GM18517 (cell line): ENCODE data around the gene ABHD11.
"Not testable (repeated sequence)": the region's sequence is repeated elsewhere in the genome, so short reads cannot be mapped to it uniquely, and the experiment has no call there.

Experiments
- ATAC-seq: cut with Tn5 transposase; IDR thresholded peaks from one replicate; pipeline ENCODE4 v1.9.1; 2021; ENCODE audit warnings: mild to moderate bottlenecking, moderate library complexity; ENCODE audit not compliant: unreplicated experiment

The ABHD11 gene

DNA sequence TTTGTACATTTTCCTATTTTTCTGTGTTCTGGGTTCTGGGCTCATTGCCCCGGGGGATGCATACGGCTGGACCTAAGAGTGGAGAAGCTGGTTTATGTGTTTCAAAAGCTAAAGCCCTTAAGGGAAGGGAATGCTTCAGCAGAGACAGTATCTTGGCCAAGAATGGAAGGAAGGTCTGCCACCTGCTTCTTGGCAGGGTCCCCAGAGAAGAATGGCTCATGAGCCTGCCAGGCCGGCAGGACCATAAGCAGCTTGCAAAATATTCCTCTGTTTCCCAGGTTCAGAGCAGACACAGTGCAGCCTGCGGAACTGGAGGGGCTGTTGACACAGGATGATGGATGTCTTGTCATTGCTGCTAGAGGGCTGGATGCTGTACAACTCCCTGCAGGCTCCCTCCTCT, 7.8 kb upstream of the ABHD11 start:
- ATAC-seq: no peak

DNA sequence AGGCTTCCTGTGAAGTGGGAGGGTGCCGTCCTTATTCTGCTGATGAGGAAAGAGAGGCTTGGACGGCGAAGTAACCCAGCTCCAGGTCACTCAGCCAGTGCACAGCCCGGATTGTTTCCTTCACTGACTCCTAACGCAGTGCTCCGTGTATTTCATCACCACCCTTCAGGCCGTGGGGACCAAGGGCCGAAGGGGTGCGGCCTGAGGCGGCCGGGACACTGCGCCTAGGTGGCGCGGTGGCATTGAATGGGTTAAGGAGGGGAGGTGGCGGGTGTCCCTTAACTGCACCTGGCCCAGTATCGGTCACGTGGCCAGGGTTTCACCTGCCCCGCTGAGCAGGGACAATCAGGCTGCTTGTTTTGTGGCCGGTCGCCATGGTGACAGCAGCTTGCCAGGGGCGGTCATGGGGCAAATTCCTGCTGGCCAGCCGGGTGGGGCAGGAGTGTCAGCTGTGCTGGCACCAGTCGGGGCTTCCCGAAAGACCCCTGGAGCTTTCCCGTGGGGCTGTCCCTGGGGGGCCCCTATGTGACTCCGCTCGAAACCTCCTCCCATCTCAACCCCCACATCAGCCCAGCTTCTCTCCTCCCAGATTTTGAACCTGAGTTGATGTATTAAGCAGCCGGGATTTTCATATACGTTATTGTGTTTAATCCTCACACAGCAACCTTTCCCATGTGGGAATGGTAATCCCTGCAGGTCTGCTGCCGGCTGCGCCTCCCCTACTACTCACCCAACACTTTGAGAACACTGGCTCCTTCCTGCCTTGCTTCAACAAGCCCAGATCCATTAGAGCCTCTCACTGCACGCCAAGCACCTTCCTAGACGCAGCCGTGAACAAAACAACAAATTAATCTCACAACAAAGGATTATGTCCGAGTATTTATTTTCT, 4.4 kb upstream of the ABHD11 start:
- ATAC-seq: no peak

DNA sequence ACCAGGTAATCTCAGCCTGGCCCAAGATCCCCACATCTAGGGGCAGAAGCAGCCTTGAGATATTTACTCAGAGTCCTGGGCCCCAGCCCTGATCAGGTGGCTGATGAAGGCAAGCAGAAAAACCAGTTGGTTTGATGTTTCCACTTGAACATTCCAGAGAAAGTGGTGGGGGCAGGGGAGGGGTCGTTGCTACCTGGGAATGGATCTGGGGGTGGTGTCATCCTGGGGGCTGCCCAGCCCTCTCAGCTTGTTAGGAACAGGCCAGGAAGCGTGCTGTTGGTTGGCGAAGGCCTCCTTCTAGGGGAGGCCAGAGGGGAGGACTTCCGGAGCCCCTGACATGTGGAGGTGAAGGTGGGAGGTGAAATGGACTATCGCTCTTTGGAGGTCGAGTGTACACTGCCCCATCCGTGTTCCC, 3.7 kb upstream of the ABHD11 start:
- ATAC-seq: no peak

DNA sequence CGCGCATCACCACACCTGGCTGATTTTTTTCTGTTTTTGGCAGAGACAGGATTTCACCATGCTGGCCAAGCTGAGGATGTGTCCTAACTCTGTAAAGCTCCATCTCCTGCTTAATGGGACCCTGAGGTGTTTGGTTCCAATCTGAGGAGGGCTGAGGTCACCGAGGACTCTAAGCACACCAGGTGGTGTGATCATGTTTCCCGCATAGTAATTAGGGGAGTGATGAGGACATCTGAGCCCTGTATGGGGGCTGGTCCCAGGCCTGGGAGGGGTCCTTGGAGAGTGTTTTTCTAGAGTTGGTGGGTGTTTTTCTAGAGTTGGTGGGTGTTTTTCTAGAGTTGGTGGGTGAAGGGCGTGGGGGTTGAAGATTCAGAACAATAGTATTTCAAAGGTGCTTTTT, 3.0 kb upstream of the ABHD11 start:
- no peak for ATAC-seq

DNA sequence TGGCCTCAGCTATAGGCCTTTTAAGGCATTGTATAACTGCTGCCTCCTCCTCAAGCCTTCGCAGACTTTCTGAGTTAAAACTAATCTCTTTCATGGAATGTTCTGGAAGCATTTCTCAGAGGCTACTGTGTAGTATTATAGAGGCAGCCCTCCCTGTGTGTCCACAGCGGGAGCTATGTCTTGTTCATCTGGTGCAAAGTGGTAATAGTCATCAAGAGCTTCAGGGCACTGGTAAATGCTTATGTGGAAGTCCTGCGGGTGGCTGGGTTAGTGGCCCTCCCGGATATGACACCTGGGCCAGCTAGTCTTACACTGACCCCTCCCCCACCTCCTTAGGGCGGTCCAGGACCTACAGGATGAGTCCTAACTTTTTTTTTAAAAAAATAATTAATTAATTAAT, 2.2 kb upstream of the ABHD11 start:
- no peak for ATAC-seq

DNA sequence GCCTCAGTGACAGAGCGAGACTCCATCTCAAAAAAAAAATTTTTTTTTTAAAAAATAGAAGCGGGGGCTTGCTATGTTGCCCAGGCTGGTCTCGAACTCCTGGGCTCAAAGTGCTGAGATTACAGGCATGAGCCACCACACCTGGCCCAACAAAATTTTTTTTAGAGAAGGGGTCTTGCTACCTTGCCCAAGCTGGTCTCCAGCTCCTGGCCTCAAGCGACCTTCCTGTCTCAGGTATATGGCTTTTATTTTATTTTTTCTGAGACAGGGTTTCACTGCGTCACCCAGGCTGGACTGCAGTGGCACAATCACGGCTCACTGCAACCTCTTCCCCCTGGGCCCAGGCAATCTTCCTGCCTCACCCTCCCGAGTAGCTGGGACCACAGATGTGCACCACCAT, 1.6 kb upstream of the ABHD11 start:
- no peak for ATAC-seq

DNA sequence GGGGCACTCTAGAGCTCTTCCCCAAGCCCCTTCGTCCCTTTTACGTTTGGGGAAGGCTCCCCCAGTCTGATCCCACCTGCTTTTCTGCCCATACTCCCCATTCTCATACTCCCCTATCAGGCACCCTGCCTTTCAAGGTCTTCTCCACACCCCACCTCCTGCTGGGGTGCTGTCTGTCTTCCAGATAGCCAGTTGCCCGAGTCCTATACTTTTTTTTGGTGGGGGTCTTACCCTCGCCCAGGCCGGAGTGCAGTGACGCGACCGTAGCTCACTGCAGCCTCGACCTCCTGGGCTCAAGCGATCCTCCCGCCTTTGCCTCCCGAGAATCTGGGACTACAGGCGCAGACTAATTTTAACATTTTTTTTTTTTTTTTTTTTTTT, 775 bp upstream of the ABHD11 start:
- peak; percentile 10 for ATAC-seq

DNA sequence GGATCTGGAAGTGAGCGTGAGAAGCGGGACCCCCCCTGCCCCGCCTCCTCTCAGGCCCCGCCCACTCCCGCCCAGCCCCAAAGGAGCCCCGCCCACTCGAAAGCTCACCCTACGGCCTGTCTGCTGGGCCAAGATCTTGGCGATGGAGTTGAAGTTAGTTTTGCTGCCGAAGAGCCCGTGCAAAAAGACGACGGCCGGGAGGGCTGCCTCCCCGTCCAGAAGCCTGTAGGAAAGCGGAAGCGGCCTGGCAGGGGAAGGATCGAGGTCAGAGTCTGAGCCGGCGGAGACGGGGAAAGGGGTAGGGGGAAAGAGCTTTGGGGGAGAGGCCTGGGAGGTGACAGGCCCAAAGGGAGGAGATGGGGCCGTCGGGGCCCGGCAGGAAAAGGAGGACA, 386 bp downstream of the ABHD11 start:
- ATAC-seq: peak; percentile 11

DNA sequence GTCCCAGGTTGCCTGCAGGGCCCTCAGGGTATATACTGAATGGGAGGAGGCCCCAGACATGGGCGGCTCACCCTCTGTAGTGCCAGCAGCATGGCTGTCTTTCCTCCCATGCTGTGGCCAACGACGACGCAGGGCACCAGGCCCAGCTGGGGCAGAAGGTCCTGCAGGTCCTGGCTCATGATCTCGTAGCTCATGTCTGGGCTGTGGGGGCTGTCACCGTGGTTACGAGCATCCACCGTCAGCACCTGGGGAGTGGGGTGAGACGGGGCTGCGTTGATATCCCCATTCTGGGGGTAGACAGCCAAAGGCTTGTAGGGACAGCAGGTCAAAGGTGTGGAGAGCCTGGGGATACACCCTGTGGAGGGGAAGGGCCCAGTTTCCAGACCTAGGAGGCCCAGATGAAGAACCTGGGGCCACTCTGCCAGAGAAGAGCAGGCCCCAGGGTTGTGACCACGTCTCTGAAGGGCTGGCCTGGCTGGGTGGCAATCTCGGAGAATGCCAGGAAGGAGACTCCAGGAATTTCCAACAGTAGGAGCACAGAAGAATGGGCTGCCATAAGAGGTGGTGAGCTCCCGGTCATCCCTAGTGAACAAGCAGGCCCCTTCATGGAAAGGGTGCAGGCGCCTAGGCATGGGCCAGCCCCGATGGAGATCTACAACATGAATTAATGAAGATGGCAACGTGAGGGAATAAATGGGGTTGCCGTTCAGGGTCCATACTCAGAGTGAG, 947 bp downstream of the ABHD11 start:
- ATAC-seq: no peak

DNA sequence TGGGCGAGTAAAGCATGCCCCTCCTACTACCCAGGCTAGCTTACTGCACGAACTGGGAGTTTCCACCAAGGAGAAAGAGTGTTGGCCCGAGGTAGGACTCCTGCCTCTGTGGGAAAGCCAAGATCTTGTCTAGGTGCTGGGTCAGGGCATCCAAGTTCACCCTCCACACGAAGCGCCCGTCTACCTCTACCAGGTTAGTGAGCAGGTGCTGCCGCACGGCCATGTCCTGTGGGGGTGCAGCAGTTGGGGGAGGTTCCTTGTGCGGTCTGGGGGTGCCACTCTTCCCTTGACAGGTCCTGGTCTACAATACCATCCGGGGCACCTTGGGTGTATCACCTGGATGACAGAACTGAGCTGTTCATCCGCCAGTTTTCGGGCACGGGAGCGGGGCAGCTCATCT, 1.7 kb downstream of the ABHD11 start:
- ATAC-seq: no peak

DNA sequence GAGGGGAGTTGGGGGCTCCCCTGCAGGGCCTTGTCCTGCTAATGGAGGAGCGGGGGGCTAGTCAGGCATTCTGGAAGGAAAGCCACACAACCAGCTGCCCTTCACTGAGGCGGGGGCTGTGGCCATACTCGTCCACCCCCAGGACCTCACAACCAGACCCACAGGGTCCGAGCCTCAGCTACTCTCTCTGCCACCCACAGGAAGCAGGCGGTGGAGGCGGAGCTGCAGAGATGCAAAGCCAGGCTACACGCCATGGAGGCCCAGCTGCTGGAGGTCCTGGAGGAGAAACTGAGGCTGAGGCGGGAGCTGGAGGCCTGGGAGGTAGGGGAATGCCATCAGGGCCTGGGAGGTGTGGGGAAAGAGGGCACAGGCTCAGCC, 3.1 kb downstream of the ABHD11 start:
- ATAC-seq: no peak

DNA sequence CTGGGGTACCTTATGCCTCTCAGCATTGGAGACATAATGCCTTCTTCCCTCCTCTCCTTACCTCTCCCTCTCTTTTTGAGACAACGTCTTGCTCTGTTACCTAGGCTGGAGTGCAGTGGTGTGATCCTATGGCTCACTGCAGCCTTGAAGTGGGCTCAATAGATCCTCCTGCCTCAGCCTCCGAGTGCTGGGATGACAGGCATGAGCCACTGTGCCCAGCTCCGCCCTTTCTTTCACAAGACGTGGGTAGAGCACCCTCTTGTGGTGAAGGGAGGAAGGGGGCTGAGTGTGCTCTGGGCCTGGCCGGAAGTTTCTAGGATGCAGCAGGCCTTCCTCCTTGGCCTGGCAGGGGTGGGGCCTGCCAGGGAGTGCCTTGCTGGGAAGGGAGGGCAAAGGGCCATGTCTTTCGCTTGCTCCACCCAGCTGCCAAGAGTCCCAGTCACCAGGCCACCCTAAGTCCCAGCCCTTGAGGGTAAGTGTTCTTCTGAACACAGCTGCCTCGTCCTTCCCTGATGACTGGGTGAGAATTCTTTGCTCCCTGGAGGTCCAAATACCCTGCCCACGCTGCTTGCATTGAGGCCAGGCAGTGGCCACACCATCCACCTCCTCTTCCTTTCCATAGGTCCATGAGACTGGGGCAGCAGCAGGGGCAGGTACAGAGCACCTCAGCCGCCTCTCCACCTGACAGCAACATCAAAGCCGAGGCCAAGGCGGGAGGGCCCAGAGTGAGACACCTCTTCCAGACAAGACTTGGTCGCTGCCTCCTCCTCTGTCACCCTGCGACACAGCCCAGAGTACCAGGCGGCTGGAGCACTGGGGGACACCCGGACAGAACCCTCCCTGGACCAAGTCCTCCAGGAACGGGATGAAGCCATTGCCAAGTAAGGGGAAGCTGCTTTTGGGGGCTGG, 3.7 kb downstream of the ABHD11 start:
- no peak for ATAC-seq

DNA sequence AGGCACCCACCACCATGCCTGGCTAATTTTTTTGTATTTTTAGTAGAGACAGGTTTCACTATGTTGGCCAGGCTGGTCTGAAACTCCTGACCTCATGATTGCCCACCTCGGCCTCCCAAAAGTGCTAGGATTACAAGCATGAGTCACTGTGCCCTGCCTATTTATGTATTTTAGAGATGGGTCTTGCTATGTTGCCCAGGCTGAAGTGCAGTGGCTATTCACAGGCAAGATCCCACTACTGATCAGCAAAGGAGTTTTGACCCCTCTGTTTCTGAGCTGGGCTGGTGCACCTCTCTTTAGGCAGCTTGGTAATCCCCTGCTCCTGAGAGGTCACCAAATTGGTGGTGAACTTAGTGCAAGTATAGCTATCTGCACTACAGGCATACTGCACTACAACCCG, 6.2 kb downstream of the ABHD11 start:
- no peak for ATAC-seq

DNA sequence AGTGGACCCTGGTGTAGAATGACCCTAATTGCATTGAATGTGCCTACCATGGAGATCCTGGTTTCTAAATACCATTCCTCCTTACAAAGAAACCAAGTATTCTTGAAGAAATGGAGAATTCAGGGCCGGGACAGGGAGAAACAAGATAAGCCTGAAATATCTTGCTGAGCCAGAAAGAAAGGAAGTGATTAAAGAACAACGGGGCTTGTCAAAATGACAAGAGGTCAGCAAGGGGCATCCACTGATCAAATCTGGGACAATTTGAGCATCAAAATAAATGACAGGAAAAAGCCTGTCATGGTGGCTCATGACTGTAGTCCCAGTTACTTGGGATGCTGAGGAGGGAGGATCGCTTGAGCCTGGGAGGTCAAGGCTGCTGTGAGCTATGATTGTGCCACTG, 8.1 kb downstream of the ABHD11 start:
- ATAC-seq: no peak

DNA sequence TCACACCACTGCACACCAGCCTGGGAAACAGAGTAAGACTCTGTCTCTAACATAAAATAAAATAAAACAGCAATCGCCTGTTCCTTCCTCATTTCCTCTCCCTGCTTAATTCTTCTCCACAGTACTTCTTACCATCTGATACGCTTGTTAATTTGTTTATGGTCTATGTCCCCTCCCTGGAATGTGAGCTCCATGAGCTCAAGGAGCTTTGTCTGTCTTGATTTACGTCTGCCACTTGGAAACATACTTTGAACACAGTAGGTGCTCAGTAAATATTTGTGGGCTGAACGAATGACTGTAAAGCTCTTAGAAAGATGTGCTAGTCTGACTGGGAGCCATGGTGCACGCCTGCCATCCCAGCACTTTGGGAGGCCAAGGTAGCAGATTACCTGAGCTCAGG, 10.1 kb downstream of the ABHD11 start:
- ATAC-seq: no peak

DNA sequence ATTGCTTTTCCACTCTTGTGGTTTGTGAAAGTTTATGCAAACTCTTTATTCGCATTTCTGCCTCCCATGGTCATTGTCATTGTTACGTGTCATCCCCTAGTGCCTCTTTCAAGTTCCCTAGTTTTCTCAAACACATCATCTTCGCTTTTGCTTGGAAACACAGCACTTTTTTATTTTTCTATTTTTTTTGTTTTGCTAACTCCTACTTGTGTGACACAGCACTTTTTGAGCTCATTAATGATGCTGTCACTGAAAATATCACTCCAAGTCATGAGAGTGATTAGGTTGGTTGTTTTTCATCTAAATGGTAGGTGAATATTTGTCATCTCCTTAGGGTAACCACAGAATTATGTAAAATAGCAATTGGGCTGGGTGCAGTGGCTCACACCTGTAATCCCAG, 10.7 kb downstream of the ABHD11 start:
- ATAC-seq: no peak

DNA sequence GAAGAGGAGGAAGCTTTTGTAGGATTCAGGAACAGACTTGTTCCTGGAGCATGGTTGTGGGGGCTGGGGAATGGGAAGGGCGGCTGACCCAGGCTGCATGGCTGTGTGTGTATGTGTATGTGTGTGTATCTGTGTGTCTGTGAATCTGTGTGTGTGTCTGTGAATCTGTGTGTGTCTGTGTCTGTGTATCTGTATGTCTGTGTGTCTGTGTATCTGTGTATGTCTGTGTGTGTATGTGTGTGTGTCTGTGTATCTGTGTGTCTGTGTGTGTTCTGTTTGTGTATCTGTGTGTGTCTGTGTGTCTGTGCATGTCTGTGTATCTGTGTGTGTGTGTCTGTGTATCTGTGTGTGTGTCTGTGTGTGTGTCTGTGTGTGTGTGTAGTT, 12.5 kb downstream of the ABHD11 start:
- peak; percentile 18 for ATAC-seq

DNA sequence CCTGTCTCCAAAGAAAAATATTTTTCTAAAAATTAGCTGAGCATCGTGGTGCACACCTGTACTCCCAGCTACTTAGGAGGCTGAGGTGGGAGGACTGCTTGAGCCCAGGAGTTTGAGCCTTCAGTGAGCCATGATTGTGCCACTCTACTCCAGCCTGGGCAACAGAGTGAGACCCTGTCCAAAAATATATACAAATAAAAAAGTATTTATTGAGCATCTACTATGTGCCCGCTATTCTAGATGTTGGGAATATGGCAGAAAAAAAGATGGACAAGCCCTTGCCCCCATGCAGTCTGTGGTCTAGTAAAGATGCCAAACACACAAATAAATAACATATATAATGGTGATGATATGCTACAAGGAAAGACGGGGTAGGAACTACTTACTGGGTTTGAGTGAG, 14.8 kb downstream of the ABHD11 start:
- no peak for ATAC-seq

DNA sequence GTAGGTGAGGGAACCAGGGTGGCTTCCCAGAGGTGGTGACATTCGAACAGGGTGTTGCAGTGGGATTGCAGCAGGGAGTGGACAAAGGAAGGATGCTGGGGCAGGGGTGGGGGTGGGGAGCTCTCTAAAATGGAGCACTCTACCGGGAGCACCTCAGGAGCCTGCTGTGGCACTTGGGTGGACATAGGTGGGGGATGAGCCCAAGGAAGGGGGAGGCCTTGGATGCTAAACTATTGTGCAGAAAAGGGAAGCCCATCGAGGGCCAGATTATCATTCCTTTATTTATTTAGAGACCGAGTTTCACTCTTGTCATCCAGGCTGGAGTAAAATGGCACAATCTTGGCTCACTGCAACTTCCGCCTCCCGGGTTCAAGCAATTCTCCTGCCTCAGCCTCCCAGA, 15.8 kb downstream of the ABHD11 start:
- no peak for ATAC-seq

DNA sequence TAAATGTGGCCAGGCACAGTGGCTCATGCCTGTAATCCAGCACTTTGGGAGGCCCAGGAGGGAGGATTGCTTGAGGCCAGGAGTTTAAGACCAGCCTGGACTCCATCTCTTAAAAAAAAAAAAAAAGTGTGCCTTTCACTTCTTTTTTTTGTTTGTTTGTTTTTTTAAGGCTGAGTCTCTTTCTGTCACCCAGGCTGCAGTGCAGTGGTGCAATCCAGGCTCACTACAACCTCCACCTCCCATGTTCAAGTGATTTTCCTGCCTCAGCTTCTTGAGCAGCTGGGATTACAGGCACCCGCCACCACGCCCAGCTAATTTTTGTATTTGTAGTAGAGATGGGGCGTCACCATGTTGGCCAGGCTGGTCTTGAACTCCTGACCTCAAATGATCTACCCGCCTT, 16.4 kb downstream of the ABHD11 start:
- not testable (repeated sequence) for ATAC-seq

DNA sequence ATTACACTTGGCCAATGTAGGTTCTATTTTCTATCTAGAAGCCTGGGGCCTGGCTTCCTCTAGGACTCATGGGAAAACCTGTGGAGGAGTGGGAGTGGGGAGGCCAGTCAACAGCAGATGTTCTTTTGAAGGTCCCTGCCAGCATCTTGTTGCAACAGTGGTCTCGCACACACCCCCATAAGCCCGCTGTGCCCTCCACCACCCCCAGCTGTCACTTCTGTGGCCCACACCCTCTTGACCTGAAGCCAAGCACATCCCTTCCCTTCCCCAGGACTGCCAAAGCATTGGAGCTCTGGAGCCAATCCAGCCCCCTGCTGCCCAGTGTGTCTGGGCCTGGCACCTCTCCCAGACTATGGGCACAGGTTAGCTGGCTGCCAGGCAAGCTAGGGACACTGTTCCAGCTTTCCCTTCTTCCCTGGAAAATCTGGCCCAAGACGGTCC, 17.2 kb downstream of the ABHD11 start:
- no peak for ATAC-seq
